Ishikawa (cell line): Measurements from ENCODE around the gene EDARADD.

Experiments
- EP300 ChIP-seq: IDR thresholded peaks from 2 replicates; pipeline ENCODE4 v1.6.1; 2012; ENCODE audit warnings: borderline replicate concordance
- MAX ChIP-seq: IDR thresholded peaks from 2 replicates; pipeline ENCODE4 v1.6.1; 2012
- NFIC ChIP-seq: IDR thresholded peaks from 2 replicates; pipeline ENCODE4 v1.6.1; 2012
- RAD21 ChIP-seq: IDR thresholded peaks from 2 replicates; pipeline ENCODE4 v1.6.1; 2012; ENCODE audit warnings: low read depth
- TAF1 ChIP-seq: IDR thresholded peaks from 2 replicates; pipeline ENCODE4 v1.6.1; 2012; ENCODE audit warnings: low read depth, mild to moderate bottlenecking
- YY1 ChIP-seq: IDR thresholded peaks from 2 replicates; pipeline ENCODE4 v1.6.1; 2012; ENCODE audit warnings: low read depth
- TF ChIP-seq, protein P1 (sequence below): IDR thresholded peaks from 2 replicates; pipeline ENCODE4 v1.6.1; 2012; ENCODE audit warnings: low read depth, mild to moderate bottlenecking

GRCh38 chr1:236417336-236417735 lies 23.2 kb downstream of the EDARADD start:
- no peak for TF ChIP-seq EP300
- no peak for TF ChIP-seq MAX
- TF ChIP-seq, protein P1, sequence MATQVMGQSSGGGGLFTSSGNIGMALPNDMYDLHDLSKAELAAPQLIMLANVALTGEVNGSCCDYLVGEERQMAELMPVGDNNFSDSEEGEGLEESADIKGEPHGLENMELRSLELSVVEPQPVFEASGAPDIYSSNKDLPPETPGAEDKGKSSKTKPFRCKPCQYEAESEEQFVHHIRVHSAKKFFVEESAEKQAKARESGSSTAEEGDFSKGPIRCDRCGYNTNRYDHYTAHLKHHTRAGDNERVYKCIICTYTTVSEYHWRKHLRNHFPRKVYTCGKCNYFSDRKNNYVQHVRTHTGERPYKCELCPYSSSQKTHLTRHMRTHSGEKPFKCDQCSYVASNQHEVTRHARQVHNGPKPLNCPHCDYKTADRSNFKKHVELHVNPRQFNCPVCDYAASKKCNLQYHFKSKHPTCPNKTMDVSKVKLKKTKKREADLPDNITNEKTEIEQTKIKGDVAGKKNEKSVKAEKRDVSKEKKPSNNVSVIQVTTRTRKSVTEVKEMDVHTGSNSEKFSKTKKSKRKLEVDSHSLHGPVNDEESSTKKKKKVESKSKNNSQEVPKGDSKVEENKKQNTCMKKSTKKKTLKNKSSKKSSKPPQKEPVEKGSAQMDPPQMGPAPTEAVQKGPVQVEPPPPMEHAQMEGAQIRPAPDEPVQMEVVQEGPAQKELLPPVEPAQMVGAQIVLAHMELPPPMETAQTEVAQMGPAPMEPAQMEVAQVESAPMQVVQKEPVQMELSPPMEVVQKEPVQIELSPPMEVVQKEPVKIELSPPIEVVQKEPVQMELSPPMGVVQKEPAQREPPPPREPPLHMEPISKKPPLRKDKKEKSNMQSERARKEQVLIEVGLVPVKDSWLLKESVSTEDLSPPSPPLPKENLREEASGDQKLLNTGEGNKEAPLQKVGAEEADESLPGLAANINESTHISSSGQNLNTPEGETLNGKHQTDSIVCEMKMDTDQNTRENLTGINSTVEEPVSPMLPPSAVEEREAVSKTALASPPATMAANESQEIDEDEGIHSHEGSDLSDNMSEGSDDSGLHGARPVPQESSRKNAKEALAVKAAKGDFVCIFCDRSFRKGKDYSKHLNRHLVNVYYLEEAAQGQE = no peak
- TF ChIP-seq RAD21 = no peak
- TF ChIP-seq NFIC = no peak
- TF ChIP-seq YY1 = no peak
- no peak for TF ChIP-seq TAF1
